Kidney (tissue), 14 donors: Measurements from ENCODE around the gene DEK. TPM values are rescaled to one million over a fixed set of nuclear protein-coding genes. Genes with fewer than 3 reads are reported as not detected.

Experiments used
- DNase-seq, 5 donors: peaks; one replicate each; pipeline ENCODE4 v3.0.0-alpha.2; 2013 to 2020
- FAIRE-seq: peaks from 2 replicates; lab custom pipeline; 2012; peaks lifted over from hg19 to GRCh38; lab: Jason Lieb, UNC
- H3K27ac ChIP-seq, 2 donors: one replicate each; pipeline ENCODE4 v1.7.0; 2013; ENCODE audit warnings: low read depth in 2 of 2, low read length in 2 of 2, inconsistent platforms in 1 of 2
- H3K27me3 ChIP-seq: one replicate; pipeline ENCODE4 v1.7.1; 2013; ENCODE audit warnings: low read length, inconsistent platforms; ENCODE audit not compliant: control insufficient read depth, insufficient read depth
- H3K36me3 ChIP-seq, 3 donors: one replicate each; pipeline versions ENCODE4 v1.7.0 to v1.7.1; 2013; ENCODE audit warnings: low read length in 3 of 3, control low read depth in 1 of 3, inconsistent platforms in 1 of 3; ENCODE audit not compliant: insufficient read depth in 3 of 3, control insufficient read depth in 2 of 3
- H3K4me1 ChIP-seq, 3 donors: one replicate each; pipeline versions ENCODE4 v1.7.0 to v1.7.1; 2013; ENCODE audit warnings: low read length in 3 of 3, inconsistent platforms in 1 of 3, low read depth in 1 of 3; ENCODE audit not compliant: control insufficient read depth in 2 of 3, insufficient read depth in 2 of 3
- H3K4me3 ChIP-seq, 3 donors: one replicate each; pipeline versions ENCODE4 v1.7.0 to v1.8.1; 2013; ENCODE audit warnings: low read length in 3 of 3, control low read depth in 1 of 3, inconsistent platforms in 1 of 3
- H3K9ac ChIP-seq, 3 donors: one replicate each; pipeline versions ENCODE4 v1.7.0 to v1.7.1; 2013; ENCODE audit warnings: low read length in 3 of 3, control low read depth in 1 of 3, inconsistent platforms in 1 of 3
- H3K9me3 ChIP-seq, 3 donors: one replicate each; pipeline versions ENCODE4 v1.7.0 to v1.7.1; 2013; ENCODE audit warnings: low read length in 3 of 3, control low read depth in 1 of 3, inconsistent platforms in 1 of 3; ENCODE audit not compliant: control insufficient read depth in 2 of 3, insufficient read depth in 1 of 3
- intact Hi-C: fragments of 100-400 bp; cut with DNase I; formaldehyde crosslinking; loops from one replicate; pipeline ENCODE4 v1.11.1; 2022
- polyA plus RNA-seq: library from polyadenylated mRNA; stranded (reverse); fragments of 350-450 nt; fragmentation: Illumina TruSeq; extraction: RNeasy Lipid Tissue Mini Kit (QIAGEN cat#74804); gene quantifications from one replicate; pipeline ENCODE4 v1.2.3, GENCODE V29; 2014; ENCODE audit warnings: low read depth, low replicate concordance; ENCODE audit not compliant: insufficient read depth
- total RNA-seq: library from RNA; stranded (reverse); fragmentation: NEBNext Ultra II Directional; extraction: Animal tissue kit (Norgen Biotek cat#: 25700); gene quantifications from one replicate; pipeline ENCODE4 v1.2.1, GENCODE V29; 2021
- TF ChIP-seq, protein P1 (sequence below): IDR thresholded peaks from 3 replicates; pipeline ENCODE4 v1.5.1; 2012; ENCODE audit warnings: mild to moderate bottlenecking, moderate library complexity, borderline replicate concordance; ENCODE audit not compliant: insufficient read depth; ENCODE audit errors: extremely low read depth
- donor health status: control.
- donor health status: control.
- donor health status: control.
- donor health status: control.
- donor health status: control.
- donor health status: DM: yes; HTN: yes; CAD: no.
- donor health status: Normal renal cell carcinoma (clear cell type).

Gene DEK
- total and polyA plus RNA-seq, 2 donors from 2014 or later = 23.7 to 67.2 TPM

DNA sequence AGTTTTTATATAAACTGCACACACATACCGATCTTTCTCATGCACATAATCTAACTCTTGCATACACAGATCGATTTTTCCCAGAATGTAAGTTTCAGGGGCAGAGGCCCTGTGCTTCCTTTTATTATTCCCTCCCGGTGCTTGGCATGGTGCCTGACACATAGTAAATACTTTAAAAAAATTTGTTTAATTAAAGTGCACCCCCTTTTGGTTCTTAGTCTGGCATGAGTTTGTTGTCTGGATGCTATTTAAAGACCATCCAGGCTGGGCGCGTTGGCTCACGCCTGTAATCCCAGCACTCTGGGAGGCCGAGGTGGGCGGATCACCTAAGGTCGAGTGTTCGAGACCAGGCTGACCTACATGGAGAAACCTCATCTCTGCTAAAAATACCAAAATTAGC, 5.4 kb upstream of the DEK start:
- no peaks in the 10 kb centered on the region for H3K36me3 ChIP-seq
- peaks cover 0 to 3% (median 0%) of the 10 kb centered on the region in 3 donors for H3K4me1 ChIP-seq
- H3K9me3 ChIP-seq = no peaks in the 10 kb centered on the region
- DNase-seq (no peak), FAIRE-seq (no peak)
- H3K9ac ChIP-seq = no peak overlapping the region
- no peak overlapping the region for H3K27ac ChIP-seq
- TF ChIP-seq, protein P1, sequence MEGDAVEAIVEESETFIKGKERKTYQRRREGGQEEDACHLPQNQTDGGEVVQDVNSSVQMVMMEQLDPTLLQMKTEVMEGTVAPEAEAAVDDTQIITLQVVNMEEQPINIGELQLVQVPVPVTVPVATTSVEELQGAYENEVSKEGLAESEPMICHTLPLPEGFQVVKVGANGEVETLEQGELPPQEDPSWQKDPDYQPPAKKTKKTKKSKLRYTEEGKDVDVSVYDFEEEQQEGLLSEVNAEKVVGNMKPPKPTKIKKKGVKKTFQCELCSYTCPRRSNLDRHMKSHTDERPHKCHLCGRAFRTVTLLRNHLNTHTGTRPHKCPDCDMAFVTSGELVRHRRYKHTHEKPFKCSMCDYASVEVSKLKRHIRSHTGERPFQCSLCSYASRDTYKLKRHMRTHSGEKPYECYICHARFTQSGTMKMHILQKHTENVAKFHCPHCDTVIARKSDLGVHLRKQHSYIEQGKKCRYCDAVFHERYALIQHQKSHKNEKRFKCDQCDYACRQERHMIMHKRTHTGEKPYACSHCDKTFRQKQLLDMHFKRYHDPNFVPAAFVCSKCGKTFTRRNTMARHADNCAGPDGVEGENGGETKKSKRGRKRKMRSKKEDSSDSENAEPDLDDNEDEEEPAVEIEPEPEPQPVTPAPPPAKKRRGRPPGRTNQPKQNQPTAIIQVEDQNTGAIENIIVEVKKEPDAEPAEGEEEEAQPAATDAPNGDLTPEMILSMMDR = no peak
- no peak overlapping the region for H3K4me3 ChIP-seq
- H3K27me3 ChIP-seq = no peaks in the 10 kb centered on the region
- intact Hi-C loops = no loop called here

DNA sequence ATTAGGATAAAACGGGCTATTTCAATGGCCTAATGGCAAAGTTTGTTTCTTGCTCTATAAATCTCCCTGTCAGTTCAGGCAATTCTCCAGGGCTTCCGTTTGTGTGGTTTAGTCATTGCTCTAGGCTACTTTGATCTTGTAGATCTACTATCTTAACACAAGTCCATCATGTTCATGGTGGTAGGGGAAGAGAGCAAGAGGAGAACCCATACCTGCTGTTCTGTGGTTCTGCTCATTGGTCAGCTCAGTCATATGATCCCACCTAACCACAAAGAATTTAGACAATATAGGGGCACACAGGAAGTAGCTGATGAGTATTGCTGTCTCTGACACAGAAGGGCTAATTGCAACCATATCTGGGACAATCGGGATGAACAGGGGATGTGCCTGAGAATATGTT, 4.9 kb upstream of the DEK start:
- no peak for DNase-seq
- Histone ChIP-seq H3K36me3 (no peaks in the 10 kb centered on the region), H3K4me1 (peaks cover 0 to 3% (median 0%) of the 10 kb centered on the region in 3 donors), H3K9me3 (no peaks in the 10 kb centered on the region), H3K9ac (no peak overlapping the region), H3K27me3 (no peaks in the 10 kb centered on the region), H3K4me3 (no peak overlapping the region), H3K27ac (no peak overlapping the region)
- no peak for FAIRE-seq
- TF ChIP-seq, protein P1 = no peak
- intact Hi-C loops = no loop called here

- no peaks in the 10 kb centered on the region for H3K27me3 ChIP-seq
- H3K9ac ChIP-seq = no peak overlapping the region
- H3K36me3 ChIP-seq = no peaks in the 10 kb centered on the region
- DNase-seq = no peak
- FAIRE-seq = no peak
- no peak overlapping the region for H3K27ac ChIP-seq
- H3K9me3 ChIP-seq = no peaks in the 10 kb centered on the region
- TF ChIP-seq, protein P1 = no peak
- H3K4me1 ChIP-seq = peaks cover 0 to 3% (median under 1%) of the 10 kb centered on the region in 3 donors
- H3K4me3 ChIP-seq = no peak overlapping the region
- intact Hi-C loops = no loop called here
Measured at GRCh38 chr6:18268066-18268465, 3.7 kb upstream of the DEK start.

GRCh38 chr6:18266523-18266912, 2.2 kb upstream of the DEK start:
- Histone ChIP-seq H3K9me3 (no peaks in the 10 kb centered on the region), H3K4me3 (no peak overlapping the region), H3K27me3 (no peaks in the 10 kb centered on the region), H3K27ac (no peak overlapping the region), H3K4me1 (peaks cover 0 to 5% (median 1%) of the 10 kb centered on the region in 3 donors), H3K36me3 (no peaks in the 10 kb centered on the region), H3K9ac (no peak overlapping the region)
- DNase-seq (no peak), FAIRE-seq (no peak)
- intact Hi-C loops = no loop called here
- TF ChIP-seq, protein P1 = no peak
